Fibroblast of pulmonary artery (primary cell): ENCODE data around the gene PTGES2.

Source experiments
- DNase-seq: peaks from one replicate; pipeline ENCODE4 v3.0.0-alpha.2; 2010; ENCODE audit warnings: low read depth
- H3K4me3 ChIP-seq: replicated peaks from 2 replicates; pipeline ENCODE4 v1.5.1; 2011; ENCODE audit warnings: low read depth, mild to moderate bottlenecking, control low read depth, low read length, moderate library complexity
- TF ChIP-seq, protein P1 (sequence below): IDR thresholded peaks from 2 replicates; pipeline ENCODE4 v1.5.1; 2011; ENCODE audit warnings: mild to moderate bottlenecking, control low read depth, low read length, inconsistent platforms; ENCODE audit errors: missing control alignments

The PTGES2 gene

GRCh38 chr9:128153947-128154695, 26.6 kb upstream of the PTGES2 start:
- TF ChIP-seq, protein P1, sequence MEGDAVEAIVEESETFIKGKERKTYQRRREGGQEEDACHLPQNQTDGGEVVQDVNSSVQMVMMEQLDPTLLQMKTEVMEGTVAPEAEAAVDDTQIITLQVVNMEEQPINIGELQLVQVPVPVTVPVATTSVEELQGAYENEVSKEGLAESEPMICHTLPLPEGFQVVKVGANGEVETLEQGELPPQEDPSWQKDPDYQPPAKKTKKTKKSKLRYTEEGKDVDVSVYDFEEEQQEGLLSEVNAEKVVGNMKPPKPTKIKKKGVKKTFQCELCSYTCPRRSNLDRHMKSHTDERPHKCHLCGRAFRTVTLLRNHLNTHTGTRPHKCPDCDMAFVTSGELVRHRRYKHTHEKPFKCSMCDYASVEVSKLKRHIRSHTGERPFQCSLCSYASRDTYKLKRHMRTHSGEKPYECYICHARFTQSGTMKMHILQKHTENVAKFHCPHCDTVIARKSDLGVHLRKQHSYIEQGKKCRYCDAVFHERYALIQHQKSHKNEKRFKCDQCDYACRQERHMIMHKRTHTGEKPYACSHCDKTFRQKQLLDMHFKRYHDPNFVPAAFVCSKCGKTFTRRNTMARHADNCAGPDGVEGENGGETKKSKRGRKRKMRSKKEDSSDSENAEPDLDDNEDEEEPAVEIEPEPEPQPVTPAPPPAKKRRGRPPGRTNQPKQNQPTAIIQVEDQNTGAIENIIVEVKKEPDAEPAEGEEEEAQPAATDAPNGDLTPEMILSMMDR = no peak
- no peak overlapping the region for H3K4me3 ChIP-seq
- no peak for DNase-seq

DNA sequence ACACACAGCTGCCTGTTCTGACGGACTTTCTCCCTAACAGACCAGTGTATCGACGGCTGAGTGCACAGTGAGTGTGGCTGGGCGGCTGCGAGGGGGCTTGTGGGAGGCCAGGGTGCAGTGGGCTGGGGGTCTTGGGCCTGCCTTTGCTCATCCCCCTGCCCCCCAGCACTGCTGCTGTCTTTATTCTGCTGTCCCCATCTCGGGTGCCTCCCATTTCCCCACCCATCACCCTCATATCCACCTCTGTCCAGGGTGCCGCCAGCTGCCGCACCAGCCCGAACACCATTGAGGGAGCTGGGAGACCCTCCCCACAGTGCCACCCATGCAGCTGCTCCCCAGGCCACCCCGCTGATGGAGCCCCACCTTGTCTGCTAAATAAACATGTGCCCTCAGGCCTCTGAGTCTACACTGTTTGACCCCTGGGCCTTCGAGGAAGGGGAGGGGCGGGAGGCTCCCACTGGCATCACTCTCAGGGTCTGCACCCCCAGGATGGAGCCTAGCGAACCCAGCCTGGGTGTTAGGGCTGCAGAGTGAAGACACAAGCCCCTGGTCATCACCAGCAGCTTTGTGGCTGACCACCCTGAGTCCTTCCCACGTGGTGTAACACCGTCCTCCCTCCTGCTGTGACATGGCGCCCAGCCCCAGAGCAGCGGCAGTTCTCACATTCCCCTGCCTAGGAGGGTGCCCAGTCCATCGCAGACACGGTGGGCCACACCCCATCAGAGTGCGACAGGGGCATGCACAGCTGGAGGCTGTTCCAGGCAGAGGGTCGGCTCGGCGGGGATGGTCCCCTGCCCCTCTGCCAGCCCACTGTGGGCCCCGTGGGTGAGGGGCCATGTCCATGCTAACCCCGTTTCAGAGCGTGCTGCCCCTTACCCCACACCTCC, 25.8 kb upstream of the PTGES2 start:
- H3K4me3 ChIP-seq = no peak overlapping the region
- TF ChIP-seq, protein P1 = no peak
- no peak for DNase-seq

GRCh38 chr9:128152133-128153059, 24.9 kb upstream of the PTGES2 start:
- TF ChIP-seq, protein P1 = no peak
- H3K4me3 ChIP-seq = no peak overlapping the region
- no peak for DNase-seq

GRCh38 chr9:128151309-128152132, 24.0 kb upstream of the PTGES2 start:
- TF ChIP-seq, protein P1 = no peak
- no peak for DNase-seq
- no peak overlapping the region for H3K4me3 ChIP-seq

- DNase-seq = no peak
- TF ChIP-seq, protein P1 = peak; percentile 19
- no peak overlapping the region for H3K4me3 ChIP-seq
These were observed 23.2 kb upstream of the PTGES2 start for GRCh38 chr9:128150594-128151308.
